ENCODE results near the gene TRABD.

The TRABD gene

GRCh38 chr22:50174382-50175190 is 11.1 kb upstream of the TRABD start:
- TF ChIP-seq SIN3A (IDR thresholded peaks at IDR 0.05; ENCODE audit: borderline replicate concordance, insufficient read depth, low read length) (no peak), TAF1 (IDR thresholded peaks at IDR 0.05; ENCODE audit: borderline replicate concordance, insufficient read depth, low read length) (no peak), FOXP2 (optimal IDR thresholded peaks at IDR 0.05; ENCODE audit: borderline replicate concordance, extremely low read depth, extremely low read length, insufficient read depth) (no peak), POLR2AphosphoS5 (IDR thresholded peaks at IDR 0.05; ENCODE audit: low read depth, low read length) (no peak)
- TF ChIP-seq, protein P1, sequence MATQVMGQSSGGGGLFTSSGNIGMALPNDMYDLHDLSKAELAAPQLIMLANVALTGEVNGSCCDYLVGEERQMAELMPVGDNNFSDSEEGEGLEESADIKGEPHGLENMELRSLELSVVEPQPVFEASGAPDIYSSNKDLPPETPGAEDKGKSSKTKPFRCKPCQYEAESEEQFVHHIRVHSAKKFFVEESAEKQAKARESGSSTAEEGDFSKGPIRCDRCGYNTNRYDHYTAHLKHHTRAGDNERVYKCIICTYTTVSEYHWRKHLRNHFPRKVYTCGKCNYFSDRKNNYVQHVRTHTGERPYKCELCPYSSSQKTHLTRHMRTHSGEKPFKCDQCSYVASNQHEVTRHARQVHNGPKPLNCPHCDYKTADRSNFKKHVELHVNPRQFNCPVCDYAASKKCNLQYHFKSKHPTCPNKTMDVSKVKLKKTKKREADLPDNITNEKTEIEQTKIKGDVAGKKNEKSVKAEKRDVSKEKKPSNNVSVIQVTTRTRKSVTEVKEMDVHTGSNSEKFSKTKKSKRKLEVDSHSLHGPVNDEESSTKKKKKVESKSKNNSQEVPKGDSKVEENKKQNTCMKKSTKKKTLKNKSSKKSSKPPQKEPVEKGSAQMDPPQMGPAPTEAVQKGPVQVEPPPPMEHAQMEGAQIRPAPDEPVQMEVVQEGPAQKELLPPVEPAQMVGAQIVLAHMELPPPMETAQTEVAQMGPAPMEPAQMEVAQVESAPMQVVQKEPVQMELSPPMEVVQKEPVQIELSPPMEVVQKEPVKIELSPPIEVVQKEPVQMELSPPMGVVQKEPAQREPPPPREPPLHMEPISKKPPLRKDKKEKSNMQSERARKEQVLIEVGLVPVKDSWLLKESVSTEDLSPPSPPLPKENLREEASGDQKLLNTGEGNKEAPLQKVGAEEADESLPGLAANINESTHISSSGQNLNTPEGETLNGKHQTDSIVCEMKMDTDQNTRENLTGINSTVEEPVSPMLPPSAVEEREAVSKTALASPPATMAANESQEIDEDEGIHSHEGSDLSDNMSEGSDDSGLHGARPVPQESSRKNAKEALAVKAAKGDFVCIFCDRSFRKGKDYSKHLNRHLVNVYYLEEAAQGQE (IDR thresholded peaks at IDR 0.05; ENCODE audit: insufficient read depth in 1 of 2, low read depth in 2 of 2, low read length in 2 of 2): no peak

GRCh38 chr22:50175191-50175461 is 10.6 kb upstream of the TRABD start:
- TF ChIP-seq, protein P1 (IDR thresholded peaks at IDR 0.05; ENCODE audit: insufficient read depth in 1 of 2, low read depth in 2 of 2, low read length in 2 of 2): no peak
- TF ChIP-seq FOXP2 (optimal IDR thresholded peaks at IDR 0.05; ENCODE audit: borderline replicate concordance, extremely low read depth, extremely low read length, insufficient read depth) (no peak), POLR2AphosphoS5 (IDR thresholded peaks at IDR 0.05; ENCODE audit: low read depth, low read length) (no peak), SIN3A (IDR thresholded peaks at IDR 0.05; ENCODE audit: borderline replicate concordance, insufficient read depth, low read length) (no peak), TAF1 (IDR thresholded peaks at IDR 0.05; ENCODE audit: borderline replicate concordance, insufficient read depth, low read length) (no peak)

GRCh38 chr22:50175921-50176849 is 9.5 kb upstream of the TRABD start:
- TF ChIP-seq FOXP2 (optimal IDR thresholded peaks at IDR 0.05; ENCODE audit: borderline replicate concordance, extremely low read depth, extremely low read length, insufficient read depth): no peak
- no peak for TF ChIP-seq TAF1 (IDR thresholded peaks at IDR 0.05; ENCODE audit: borderline replicate concordance, insufficient read depth, low read length)
- TF ChIP-seq SIN3A (IDR thresholded peaks at IDR 0.05; ENCODE audit: borderline replicate concordance, insufficient read depth, low read length): no peak
- TF ChIP-seq POLR2AphosphoS5 (IDR thresholded peaks at IDR 0.05; ENCODE audit: low read depth, low read length): no peak
- TF ChIP-seq, protein P1 (IDR thresholded peaks at IDR 0.05; ENCODE audit: insufficient read depth in 1 of 2, low read depth in 2 of 2, low read length in 2 of 2): no peak

DNA sequence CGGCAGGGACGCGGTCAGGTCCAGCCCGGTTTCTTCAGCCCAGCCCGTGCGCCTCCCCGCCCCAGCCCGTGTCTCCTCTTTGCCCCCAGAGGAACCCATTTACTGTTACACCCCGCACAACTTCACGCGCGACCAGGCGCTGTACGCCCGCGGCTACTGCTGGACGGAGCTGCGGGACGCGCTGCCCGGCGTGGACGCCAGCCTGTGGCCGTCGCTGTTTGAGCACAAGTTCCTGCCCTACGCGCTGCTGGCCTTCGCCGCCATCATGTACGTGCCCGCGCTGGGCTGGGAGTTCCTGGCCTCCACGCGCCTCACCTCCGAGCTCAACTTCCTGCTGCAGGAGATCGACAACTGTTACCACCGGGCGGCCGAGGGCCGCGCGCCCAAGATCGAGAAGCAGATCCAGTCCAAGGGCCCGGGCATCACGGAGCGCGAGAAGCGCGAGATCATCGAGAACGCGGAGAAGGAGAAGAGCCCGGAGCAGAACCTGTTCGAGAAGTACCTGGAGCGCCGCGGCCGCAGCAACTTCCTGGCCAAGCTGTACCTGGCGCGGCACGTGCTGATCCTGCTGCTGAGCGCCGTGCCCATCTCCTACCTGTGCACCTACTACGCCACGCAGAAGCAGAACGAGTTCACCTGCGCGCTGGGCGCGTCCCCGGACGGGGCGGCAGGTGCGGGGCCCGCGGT is 8.7 kb upstream of the TRABD start:
- TF ChIP-seq SIN3A (IDR thresholded peaks at IDR 0.05; ENCODE audit: borderline replicate concordance, insufficient read depth, low read length) (no peak), POLR2AphosphoS5 (IDR thresholded peaks at IDR 0.05; ENCODE audit: low read depth, low read length) (no peak), FOXP2 (optimal IDR thresholded peaks at IDR 0.05; ENCODE audit: borderline replicate concordance, extremely low read depth, extremely low read length, insufficient read depth) (no peak), TAF1 (IDR thresholded peaks at IDR 0.05; ENCODE audit: borderline replicate concordance, insufficient read depth, low read length) (no peak)
- TF ChIP-seq, protein P1 (IDR thresholded peaks at IDR 0.05; ENCODE audit: insufficient read depth in 1 of 2, low read depth in 2 of 2, low read length in 2 of 2): no peak
